HepG2 (cell line): ENCODE measurements around the gene SSC5D. TPM values are rescaled to one million over a fixed set of nuclear protein-coding genes. Genes with fewer than 3 reads are reported as not detected.

Source experiments
- ATF3 ChIP-seq: sonication (generic); formaldehyde crosslinking; IDR thresholded peaks from 2 replicates; pipeline ENCODE4 v1.4.0; 2020; ENCODE audit warnings: missing genetic modification reagents
- CREM ChIP-seq, 2 experiments: sonication (generic) in 1 of 2; formaldehyde crosslinking in 1 of 2; IDR thresholded peaks; 2 replicates each; pipeline versions ENCODE4 v1.4.0 to v1.6.1; 2016 to 2020; ENCODE audit warnings: antibody characterized with exemption in 1 of 2, mild to moderate bottlenecking in 1 of 2, missing genetic modification reagents in 1 of 2
- DNMT1 ChIP-seq: sonication (generic); formaldehyde crosslinking; IDR thresholded peaks from 2 replicates; pipeline ENCODE4 v1.5.1; 2020; ENCODE audit warnings: mild to moderate bottlenecking, missing genetic modification reagents
- DPF2 ChIP-seq: sonication (generic); formaldehyde crosslinking; IDR thresholded peaks from 2 replicates; pipeline ENCODE4 v1.4.0; 2020; ENCODE audit warnings: mild to moderate bottlenecking, low read depth, missing genetic modification reagents, borderline replicate concordance
- ELF3 ChIP-seq: IDR thresholded peaks from 2 replicates; pipeline ENCODE4 v1.6.1; 2016; ENCODE audit warnings: missing genetic modification reagents, missing compliant biosample characterization
- FOXK2 ChIP-seq: fragments of 450-650 bp; IDR thresholded peaks from 2 replicates; pipeline ENCODE4 v1.6.1; 2016
- FOXP4 ChIP-seq: sonication (generic); formaldehyde crosslinking; IDR thresholded peaks from 2 replicates; pipeline ENCODE4 v1.4.0; 2020; ENCODE audit warnings: missing genetic modification reagents
- HOXA3 ChIP-seq: sonication (generic); formaldehyde crosslinking; IDR thresholded peaks from 2 replicates; pipeline ENCODE4 v1.5.0; 2020; ENCODE audit warnings: missing genetic modification reagents
- IRF2 ChIP-seq: IDR thresholded peaks from 2 replicates; pipeline ENCODE4 v1.6.1; 2018; ENCODE audit warnings: missing genetic modification reagents, missing compliant biosample characterization
- JUN ChIP-seq: sonication (generic); formaldehyde crosslinking; IDR thresholded peaks from 2 replicates; pipeline ENCODE4 v1.4.0; 2020; ENCODE audit warnings: mild to moderate bottlenecking, missing genetic modification reagents
- JUNB ChIP-seq: sonication (generic); formaldehyde crosslinking; IDR thresholded peaks from 2 replicates; pipeline ENCODE4 v1.8.0; 2022; ENCODE audit warnings: missing genetic modification reagents, mild to moderate bottlenecking, borderline replicate concordance
- KLF13 ChIP-seq: sonication (generic); formaldehyde crosslinking; IDR thresholded peaks from 2 replicates; pipeline ENCODE4 v1.4.0; 2020; ENCODE audit warnings: mild to moderate bottlenecking, missing genetic modification reagents
- NR2F1 ChIP-seq, 2 experiments: fragments of 450-650 bp in 1 of 2; formaldehyde crosslinking in 1 of 2; IDR thresholded peaks; 2 replicates each; pipeline versions ENCODE4 v1.5.0 to v1.6.1; 2016 to 2020; ENCODE audit warnings: mild to moderate bottlenecking in 1 of 2, missing compliant biosample characterization in 1 of 2, missing genetic modification reagents in 1 of 2, moderate library complexity in 1 of 2
- NR2F6 ChIP-seq, 2 experiments: IDR thresholded peaks; 2 replicates each; pipeline ENCODE4 v1.6.1; 2016; ENCODE audit warnings: antibody characterized with exemption in 1 of 2, mild to moderate bottlenecking in 1 of 2
- ONECUT2 ChIP-seq: sonication (generic); formaldehyde crosslinking; IDR thresholded peaks from 2 replicates; pipeline ENCODE4 v1.4.0; 2020; ENCODE audit warnings: missing genetic modification reagents
- PBX2 ChIP-seq: IDR thresholded peaks from 2 replicates; pipeline ENCODE4 v1.6.1; 2016; ENCODE audit warnings: control low read depth
- SALL1 ChIP-seq: sonication (generic); formaldehyde crosslinking; IDR thresholded peaks from 2 replicates; pipeline ENCODE4 v1.8.0; 2022; ENCODE audit warnings: mild to moderate bottlenecking, missing genetic modification reagents
- SOX13 ChIP-seq, 3 experiments: fragments of 450-650 bp in 1 of 3; sonication (generic) in 1 of 3; formaldehyde crosslinking in 1 of 3; IDR thresholded peaks in 2 of 3; conservative IDR thresholded peaks in 1 of 3; 2 replicates each; pipeline versions ENCODE4 v1.5.0 to v1.6.1; 2016 to 2020; ENCODE audit warnings: antibody characterized with exemption in 1 of 3, mild to moderate bottlenecking in 1 of 3, missing compliant biosample characterization in 1 of 3, missing genetic modification reagents in 1 of 3, moderate library complexity in 1 of 3
- SRF ChIP-seq: IDR thresholded peaks from 2 replicates; pipeline ENCODE4 v1.6.1; 2011; ENCODE audit warnings: mild to moderate bottlenecking, low read depth, low read length, moderate library complexity
- SYNCRIP ChIP-seq: fragments of 200-400 bp; formaldehyde crosslinking; IDR thresholded peaks from 2 replicates; pipeline ENCODE4 v1.6.1; 2018; ENCODE audit warnings: mild to moderate bottlenecking, low read depth, low read length; ENCODE audit not compliant: insufficient read depth
- TBX2 ChIP-seq: sonication (generic); formaldehyde crosslinking; IDR thresholded peaks from 2 replicates; pipeline ENCODE4 v1.5.0; 2020; ENCODE audit warnings: missing genetic modification reagents, mild to moderate bottlenecking, borderline replicate concordance
- ZMAT5 ChIP-seq: sonication (generic); formaldehyde crosslinking; IDR thresholded peaks from 2 replicates; pipeline ENCODE4 v1.5.0; 2020; ENCODE audit warnings: mild to moderate bottlenecking, low read depth, missing genetic modification reagents, borderline replicate concordance
- ZNF431 ChIP-seq: sonication (generic); formaldehyde crosslinking; IDR thresholded peaks from 2 replicates; pipeline ENCODE4 v1.9.0; 2022; ENCODE audit warnings: missing genetic modification reagents, low read depth, mild to moderate bottlenecking, borderline replicate concordance
- ZNF510 ChIP-seq: sonication (generic); formaldehyde crosslinking; IDR thresholded peaks from 2 replicates; pipeline ENCODE4 v1.4.0; 2020; ENCODE audit warnings: low read depth, mild to moderate bottlenecking, missing genetic modification reagents
- ZNF713 ChIP-seq: sonication (generic); formaldehyde crosslinking; IDR thresholded peaks from 2 replicates; pipeline ENCODE4 v1.4.0; 2020; ENCODE audit warnings: mild to moderate bottlenecking, missing genetic modification reagents
- ZNF746 ChIP-seq: sonication (generic); formaldehyde crosslinking; IDR thresholded peaks from 2 replicates; pipeline ENCODE4 v1.8.0; 2022; ENCODE audit warnings: mild to moderate bottlenecking, missing genetic modification reagents
- ZSCAN22 ChIP-seq: sonication (generic); formaldehyde crosslinking; IDR thresholded peaks from 2 replicates; pipeline ENCODE4 v1.4.0; 2020; ENCODE audit warnings: mild to moderate bottlenecking, missing genetic modification reagents
- polyA plus RNA-seq, 8 experiments: library from polyadenylated mRNA; depleted of rRNA in 3 of 8; stranded (reverse) in 7 of 8; unstranded in 1 of 8; fragments of >200 nt; fragmentation: Illumina TruSeq in 4 of 8; extraction: Trizol in 4 of 8; gene quantifications; 2 replicates each; pipeline versions ENCODE4 v1.2.1 to v1.2.3, GENCODE V29; 2011 to 2016; ENCODE audit warnings: low read depth in 4 of 8, missing spikeins in 1 of 8, mixed read lengths in 1 of 8; ENCODE audit not compliant: insufficient read depth in 1 of 8
- total RNA-seq, 5 experiments: library from RNA; depleted of rRNA; stranded (reverse); fragments of >200 nt; fragmentation: Illumina TruSeq; extraction: Trizol; gene quantifications; 2 replicates each; pipeline ENCODE4 v1.2.3, GENCODE V29; 2016; ENCODE audit warnings: low read depth in 1 of 5

SSC5D gene
- total and polyA plus RNA-seq, 2 of the 13 experiments (the other 11 are each of a cell fraction or from before 2014, with no cell fraction given) = not detected

DNA sequence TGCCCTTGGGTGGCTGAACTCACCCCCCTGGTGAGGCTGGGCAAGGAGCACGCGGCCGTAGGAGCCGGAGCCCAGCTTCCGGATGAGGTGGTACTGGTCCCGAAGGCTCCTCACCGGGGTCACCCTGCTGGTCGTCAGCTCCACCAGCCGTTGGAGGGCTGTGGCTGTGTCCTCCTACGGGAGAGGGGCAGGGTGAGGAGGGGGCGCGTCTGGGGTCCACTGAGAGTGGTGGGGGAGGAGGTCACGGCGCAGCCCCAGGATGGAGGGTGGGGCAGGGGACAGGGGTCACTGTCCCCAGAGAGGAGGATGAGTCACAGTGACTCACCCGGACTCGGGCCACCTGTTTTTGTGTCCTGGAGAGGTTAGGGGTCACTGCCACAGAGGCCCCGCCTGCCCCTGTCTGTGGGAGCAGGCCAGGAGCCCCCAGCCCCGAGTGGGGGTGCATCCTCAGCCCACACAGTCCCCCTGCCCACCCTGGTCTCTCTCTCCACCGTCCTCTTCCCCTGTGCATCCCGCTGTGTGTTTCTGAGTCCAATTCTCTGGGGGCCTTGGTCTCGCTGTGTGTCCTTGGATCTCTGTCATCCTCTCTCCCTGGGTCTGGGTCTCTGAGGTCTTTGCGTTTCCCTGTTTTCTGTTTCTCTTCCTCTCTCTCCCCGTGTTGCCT is 56.7 kb downstream of the SSC5D start (continued):
- TF ChIP-seq PBX2 (no peak), HOXA3 (no peak; the same call in 1 of the 2 replicates), JUNB (CRISPR knock-in tag) (peak; percentile 73), DPF2 (CRISPR knock-in tag) (peak; percentile 58; the same call in 1 of the 2 replicates), NR2F6 (IDR thresholded peaks at IDR 0.05) (peak; percentile 90), NR2F6 (CRISPR knock-in tag; IDR thresholded peaks at IDR 0.05) (peak; percentile 94), CREM (IDR thresholded peaks at IDR 0.05) (0 out of 2 replicates have a peak, but pooled peaks have one; percentile 23), CREM (CRISPR knock-in tag; IDR thresholded peaks at IDR 0.05) (no peak), FOXK2 (no peak), SRF (no peak), ZNF713 (CRISPR knock-in tag) (no peak), ZNF431 (CRISPR knock-in tag) (no peak), ZNF510 (CRISPR knock-in tag) (no peak), KLF13 (CRISPR knock-in tag) (no peak), ZNF746 (CRISPR knock-in tag) (peak; percentile 52; the same call in 1 of the 2 replicates), TBX2 (CRISPR knock-in tag) (peak; percentile 30; the same call in 1 of the 2 replicates), IRF2 (0 out of 2 replicates have a peak, but pooled peaks have one; percentile 29), ATF3 (CRISPR knock-in tag) (peak; percentile 86), SALL1 (CRISPR knock-in tag) (0 out of 2 replicates have a peak, but pooled peaks have one; percentile 37), NR2F1 (CRISPR knock-in tag; IDR thresholded peaks at IDR 0.05) (peak; percentile 86 to 90), SYNCRIP (no peak), ZSCAN22 (CRISPR knock-in tag) (no peak), FOXP4 (CRISPR knock-in tag) (0 out of 2 replicates have a peak, but pooled peaks have one; percentile 1), SOX13 (IDR thresholded peaks at IDR 0.05) (no peak), SOX13 (CRISPR knock-in tag; conservative IDR thresholded peaks at IDR 0.05 in 1 of 2, IDR thresholded peaks at IDR 0.05 in 1 of 2) (peak in 1 of 2 experiments; percentile 22; a peak in 1 of 4 replicates), ELF3 (CRISPR knock-in tag) (0 out of 2 replicates have a peak, but pooled peaks have one; percentile 36), ONECUT2 (CRISPR knock-in tag) (no peak), JUN (CRISPR knock-in tag) (peak; percentile 81; the same call in 1 of the 2 replicates), ZMAT5 (no peak), DNMT1 (CRISPR knock-in tag) (no peak)
